Measurements from ENCODE around the gene GRIP1.

The GRIP1 gene

GRCh38 chr12:66331016-66331415 is 347.9 kb downstream of the GRIP1 start:
- in situ Hi-C loops (cut with HindIII; ENCODE audit: low pct_ligation_motif_present, low sequenced_read_pairs): no loop called here
- Histone ChIP-seq H3K36me3 (replicated peaks) (no peaks in the 10 kb centered on the region), H3K27me3 (replicated peaks) (no peaks in the 10 kb centered on the region), H3K27ac (no peak overlapping the region), H3K4me3 (ENCODE audit: low read depth, low read length) (no peak overlapping the region)
- no peak for DNase-seq
- TF ChIP-seq CTCF (IDR thresholded peaks at IDR 0.05; ENCODE audit: low read depth, low read length, missing control alignments): no peak

DNA sequence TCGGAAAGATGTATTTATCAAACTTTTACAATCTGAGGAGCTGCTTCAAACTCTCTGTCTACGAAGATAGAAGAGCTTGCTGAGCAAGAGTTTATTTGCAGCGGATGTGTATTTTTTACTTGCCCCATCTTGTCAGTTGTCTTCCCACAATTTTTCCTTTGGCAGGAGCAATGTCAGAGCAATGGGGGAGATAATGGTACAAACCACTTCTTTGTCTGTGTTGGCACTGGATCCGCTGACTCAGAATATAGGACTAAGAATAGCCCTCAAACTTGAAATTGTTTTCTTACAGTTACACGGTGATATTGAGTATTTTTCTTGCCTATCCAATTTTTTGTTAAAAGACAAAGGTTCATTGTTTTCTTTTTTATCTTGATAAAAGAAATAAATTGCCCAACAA is 348.9 kb downstream of the GRIP1 start:
- Histone ChIP-seq H3K36me3 (replicated peaks) (no peaks in the 10 kb centered on the region), H3K4me3 (ENCODE audit: low read depth, low read length) (no peak overlapping the region), H3K27ac (no peak overlapping the region), H3K27me3 (replicated peaks) (no peaks in the 10 kb centered on the region)
- DNase-seq: peak; percentile 35
- in situ Hi-C loops (cut with HindIII; ENCODE audit: low pct_ligation_motif_present, low sequenced_read_pairs): no loop called here
- TF ChIP-seq CTCF (IDR thresholded peaks at IDR 0.05; ENCODE audit: low read depth, low read length, missing control alignments): no peak

DNA sequence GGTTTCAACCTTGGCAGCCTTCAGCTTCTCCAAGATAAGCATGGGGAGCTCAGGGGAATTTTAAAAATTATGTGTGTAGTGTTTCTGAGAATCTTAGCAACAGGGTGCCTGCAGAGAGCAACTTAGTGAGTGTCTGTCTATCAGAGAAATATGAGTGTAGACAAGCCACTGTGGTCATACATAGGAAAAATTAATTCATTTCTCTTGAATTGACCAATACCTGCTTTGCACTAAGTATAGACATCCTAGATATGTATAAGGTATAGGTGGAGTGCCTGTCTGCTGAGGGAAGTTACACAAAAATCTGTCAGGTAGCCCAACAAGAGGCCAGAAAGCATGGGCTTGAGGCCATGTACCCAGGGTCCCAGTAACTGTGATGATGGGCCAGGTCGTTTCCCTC is 355.9 kb downstream of the GRIP1 start:
- no peak for TF ChIP-seq CTCF (IDR thresholded peaks at IDR 0.05; ENCODE audit: low read depth, low read length, missing control alignments)
- H3K36me3 ChIP-seq (replicated peaks): no peaks in the 10 kb centered on the region
- DNase-seq: no peak
- in situ Hi-C loops (cut with HindIII; ENCODE audit: low pct_ligation_motif_present, low sequenced_read_pairs): no loop called here
- H3K27ac ChIP-seq: no peak overlapping the region
- H3K4me3 ChIP-seq (ENCODE audit: low read depth, low read length): no peak overlapping the region
- no peaks in the 10 kb centered on the region for H3K27me3 ChIP-seq (replicated peaks)

DNA sequence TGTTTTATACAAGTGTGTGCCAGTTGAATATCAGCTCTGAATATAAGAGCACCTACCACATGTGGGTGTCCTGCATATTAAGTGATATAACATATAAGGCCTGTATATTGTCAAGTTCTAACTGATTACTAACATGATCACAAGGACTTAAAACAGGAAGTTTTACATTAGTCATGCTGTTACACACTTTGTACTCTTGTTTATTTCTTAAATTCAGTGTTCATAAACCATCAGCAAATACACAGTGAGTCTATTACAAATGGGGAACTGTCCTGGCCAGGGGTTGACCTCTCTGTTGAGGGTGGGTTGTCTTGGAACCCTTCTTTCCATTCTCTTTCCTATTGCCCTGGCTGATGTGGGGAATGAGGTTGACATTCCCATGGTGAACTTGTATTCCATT is 357.4 kb downstream of the GRIP1 start:
- no peak overlapping the region for H3K27ac ChIP-seq
- no peak for TF ChIP-seq CTCF (IDR thresholded peaks at IDR 0.05; ENCODE audit: low read depth, low read length, missing control alignments)
- no peak for DNase-seq
- in situ Hi-C loops (cut with HindIII; ENCODE audit: low pct_ligation_motif_present, low sequenced_read_pairs): no loop called here
- H3K27me3 ChIP-seq (replicated peaks): no peaks in the 10 kb centered on the region
- no peaks in the 10 kb centered on the region for H3K36me3 ChIP-seq (replicated peaks)
- no peak overlapping the region for H3K4me3 ChIP-seq (ENCODE audit: low read depth, low read length)

GRCh38 chr12:66320996-66321395 is 357.9 kb downstream of the GRIP1 start:
- no peaks in the 10 kb centered on the region for H3K27me3 ChIP-seq (replicated peaks)
- no peak overlapping the region for H3K4me3 ChIP-seq (ENCODE audit: low read depth, low read length)
- in situ Hi-C loops (cut with HindIII; ENCODE audit: low pct_ligation_motif_present, low sequenced_read_pairs): no loop called here
- no peak for TF ChIP-seq CTCF (IDR thresholded peaks at IDR 0.05; ENCODE audit: low read depth, low read length, missing control alignments)
- no peak for DNase-seq
- no peak overlapping the region for H3K27ac ChIP-seq
- no peaks in the 10 kb centered on the region for H3K36me3 ChIP-seq (replicated peaks)

DNA sequence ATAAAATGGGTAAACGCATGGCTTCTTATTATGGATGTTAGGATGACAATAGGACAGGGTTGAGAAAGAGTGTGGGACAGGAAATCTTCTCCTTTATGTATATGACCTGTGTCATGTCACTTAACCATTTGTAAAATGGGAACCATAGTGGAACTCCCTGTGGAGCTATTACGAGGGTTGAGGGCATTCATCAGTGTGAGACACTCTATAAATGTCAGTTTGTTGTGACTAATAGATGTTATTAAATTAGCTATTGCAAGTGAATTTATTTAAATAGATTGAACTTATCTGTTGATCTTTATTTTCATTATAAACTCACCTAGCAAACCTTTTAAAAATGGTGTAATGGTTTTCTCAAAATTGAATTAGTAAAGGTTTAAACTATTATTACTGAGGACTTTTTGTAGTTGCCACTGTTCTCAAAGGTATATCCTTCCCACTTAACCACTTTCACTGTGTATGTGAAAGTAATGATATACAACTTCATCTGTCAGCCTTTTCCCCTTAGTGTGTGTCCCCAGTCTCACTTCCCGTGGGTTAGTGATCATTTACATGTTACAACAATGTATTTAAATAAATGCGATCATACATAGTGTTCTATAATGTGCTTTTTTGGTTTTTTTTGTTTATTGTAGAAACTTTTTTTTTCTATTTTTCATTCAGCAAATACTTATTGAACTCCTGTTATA is 359.5 kb downstream of the GRIP1 start:
- Histone ChIP-seq H3K36me3 (replicated peaks) (no peaks in the 10 kb centered on the region), H3K4me3 (ENCODE audit: low read depth, low read length) (no peak overlapping the region), H3K27me3 (replicated peaks) (no peaks in the 10 kb centered on the region), H3K27ac (no peak overlapping the region)
- in situ Hi-C loops (cut with HindIII; ENCODE audit: low pct_ligation_motif_present, low sequenced_read_pairs): no loop called here
- TF ChIP-seq CTCF (IDR thresholded peaks at IDR 0.05; ENCODE audit: low read depth, low read length, missing control alignments): no peak
- DNase-seq: no peak
